Liver (tissue), 9 donors: Measurements from ENCODE around the gene FAM184A. TPM values are rescaled to one million over a fixed set of nuclear protein-coding genes. Genes with fewer than 3 reads are reported as not detected.

Source experiments
- DNase-seq: peaks from one replicate; pipeline ENCODE4 v3.0.0-alpha.2; 2017; ENCODE audit warnings: low spot score
- H3K27ac ChIP-seq, 2 donors: one replicate each; pipeline ENCODE4 v1.7.0; 2013; ENCODE audit warnings: inconsistent platforms in 2 of 2, low read length in 2 of 2, control low read depth in 1 of 2, low read depth in 1 of 2, mild to moderate bottlenecking in 1 of 2
- H3K27me3 ChIP-seq, 4 donors: one replicate each; pipeline versions ENCODE4 v1.6.1 to v1.7.0; 2013; ENCODE audit warnings: low read length in 3 of 4, inconsistent platforms in 1 of 4, mild to moderate bottlenecking in 1 of 4, moderate library complexity in 1 of 4; ENCODE audit not compliant: control insufficient read depth in 4 of 4, insufficient read depth in 4 of 4
- H3K36me3 ChIP-seq, 4 donors: one replicate each; pipeline versions ENCODE4 v1.6.1 to v1.7.0; 2013; ENCODE audit warnings: low read length in 3 of 4, mild to moderate bottlenecking in 3 of 4, low read depth in 1 of 4, moderate library complexity in 1 of 4; ENCODE audit not compliant: control insufficient read depth in 4 of 4, insufficient read depth in 3 of 4
- H3K4me1 ChIP-seq, 4 donors: one replicate each; pipeline versions ENCODE4 v1.6.1 to v1.7.0; 2013; ENCODE audit warnings: low read length in 3 of 4, mild to moderate bottlenecking in 3 of 4, moderate library complexity in 1 of 4; ENCODE audit not compliant: control insufficient read depth in 4 of 4, insufficient read depth in 4 of 4
- H3K4me3 ChIP-seq, 3 donors: one replicate each; pipeline versions ENCODE4 v1.6.1 to v1.7.0; 2013; ENCODE audit warnings: low read length in 3 of 3, control low read depth in 1 of 3, low read depth in 1 of 3, mild to moderate bottlenecking in 1 of 3
- H3K9ac ChIP-seq, 2 donors: one replicate each; pipeline ENCODE4 v1.7.0; 2013; ENCODE audit warnings: low read length in 2 of 2, mild to moderate bottlenecking in 2 of 2, moderate library complexity in 2 of 2, control low read depth in 1 of 2, low read depth in 1 of 2
- H3K9me3 ChIP-seq, 4 donors: one replicate each; pipeline versions ENCODE4 v1.6.1 to v1.7.0; 2013; ENCODE audit warnings: low read length in 3 of 4; ENCODE audit not compliant: control insufficient read depth in 4 of 4
- ATF3 ChIP-seq: IDR thresholded peaks from 2 replicates; pipeline ENCODE4 v1.6.1; 2016; ENCODE audit warnings: antibody characterized with exemption
- CTCF ChIP-seq: fragments of 150-350 bp; IDR thresholded peaks from 2 replicates; pipeline ENCODE4 v1.5.1; 2017; ENCODE audit warnings: improper control_type of control experiment, low read depth, low read length; ENCODE audit not compliant: missing input control
- EGR1 ChIP-seq, 2 donors: IDR thresholded peaks; 2 replicates each; pipeline ENCODE4 v1.6.1; 2016 to 2018; ENCODE audit warnings: antibody characterized with exemption in 2 of 2, low read depth in 2 of 2
- FOXA2 ChIP-seq: IDR thresholded peaks from 2 replicates; pipeline ENCODE4 v1.6.1; 2016; ENCODE audit warnings: antibody characterized with exemption
- HNF4A ChIP-seq, 2 donors: conservative IDR thresholded peaks; 2 replicates each; pipeline ENCODE4 v1.6.1; 2016; ENCODE audit warnings: antibody characterized with exemption in 2 of 2, mild to moderate bottlenecking in 2 of 2
- HNF4G ChIP-seq: IDR thresholded peaks from 2 replicates; pipeline ENCODE4 v1.6.1; 2016; ENCODE audit warnings: antibody characterized with exemption
- JUND ChIP-seq, 2 donors: IDR thresholded peaks; 2 replicates each; pipeline ENCODE4 v1.6.1; 2016; ENCODE audit warnings: antibody characterized with exemption in 2 of 2
- MAX ChIP-seq: IDR thresholded peaks from 2 replicates; pipeline ENCODE4 v1.6.1; 2016; ENCODE audit warnings: antibody characterized with exemption
- RAD21 ChIP-seq, 2 donors: IDR thresholded peaks; 2 replicates each; pipeline ENCODE4 v1.6.1; 2016; ENCODE audit warnings: antibody characterized with exemption in 2 of 2, mild to moderate bottlenecking in 2 of 2
- REST ChIP-seq: IDR thresholded peaks from 2 replicates; pipeline ENCODE4 v1.6.1; 2016; ENCODE audit warnings: antibody characterized with exemption, mild to moderate bottlenecking
- RXRA ChIP-seq, 2 donors: IDR thresholded peaks; 2 replicates each; pipeline ENCODE4 v1.6.1; 2017 to 2018; ENCODE audit warnings: antibody characterized with exemption in 2 of 2, mild to moderate bottlenecking in 1 of 2
- SP1 ChIP-seq: IDR thresholded peaks from 2 replicates; pipeline ENCODE4 v1.6.1; 2018; ENCODE audit warnings: antibody characterized with exemption, mild to moderate bottlenecking
- TAF1 ChIP-seq: conservative IDR thresholded peaks from 2 replicates; pipeline ENCODE4 v1.6.1; 2016; ENCODE audit warnings: antibody characterized with exemption, mild to moderate bottlenecking
- YY1 ChIP-seq: IDR thresholded peaks from 2 replicates; pipeline ENCODE4 v1.6.1; 2016; ENCODE audit warnings: antibody characterized with exemption, mild to moderate bottlenecking
- ZBTB33 ChIP-seq: IDR thresholded peaks from 2 replicates; pipeline ENCODE4 v1.6.1; 2016; ENCODE audit warnings: antibody characterized with exemption
- WGBS: extraction: QIAGEN DNeasy Blood & Tissue Kit; methylation state at CpG from one replicate; pipeline ENCODE4 v1.1.7; 2013; 5-methylcytosine and 5-hydroxymethylcytosine counted together
- polyA plus RNA-seq, 2 donors: library from polyadenylated mRNA; stranded (reverse) in 1 of 2; unstranded in 1 of 2; fragments of 200-250 nt in 1 of 2; fragments of >200 nt in 1 of 2; fragmentation: Nextera tagmentation in 1 of 2; extraction: Ambion mirVana in 1 of 2; gene quantifications; one replicate each; pipeline versions ENCODE4 v1.2.1 to v1.2.3, GENCODE V29; 2013 to 2015
- total RNA-seq, 2 donors: library from RNA; depleted of rRNA; stranded (reverse); fragments of >200 nt; gene quantifications; one replicate each; pipeline ENCODE4 v1.2.3, GENCODE V29; 2014
- donor health status: healthy.
- donor health status: healthy.
- donor health status: healthy.
- donor health status: healthy.
- donor health status: healthy.

FAM184A gene
- total and polyA plus RNA-seq, 4 donors: 1.0 to 7.4 (median 4.0) TPM

- Histone ChIP-seq H3K4me1 (no peaks in the 10 kb centered on the region), H3K27ac (no peak overlapping the region), H3K36me3 (no peaks in the 10 kb centered on the region), H3K4me3 (no peak overlapping the region), H3K9ac (peak overlapping the region in 1 of 2 donors; percentile 14), H3K27me3 (no peaks in the 10 kb centered on the region), H3K9me3 (no peaks in the 10 kb centered on the region)
- WGBS: 36% methylated on average over 8 of the region's 8 CpGs
- no peak for DNase-seq
- TF ChIP-seq YY1 (no peak), RXRA (IDR thresholded peaks at IDR 0.05) (no peak), MAX (no peak), ATF3 (no peak), EGR1 (IDR thresholded peaks at IDR 0.05; ENCODE audit: low read depth in 2 of 2) (no peak), HNF4G (no peak), FOXA2 (no peak), ZBTB33 (no peak), CTCF (peak; percentile 72), HNF4A (conservative IDR thresholded peaks at IDR 0.05) (no peak), TAF1 (no peak), JUND (IDR thresholded peaks at IDR 0.05) (no peak), RAD21 (IDR thresholded peaks at IDR 0.05) (peak; percentile 94 to 96), REST (no peak), SP1 (no peak)
These were observed 32.4 kb upstream of the FAM184A start for GRCh38 chr6:119110601-119111548.
